Fibroblast of skin of left quadriceps (primary cell): ENCODE data around the gene CD44.

ENCODE experiments used
- DNase-seq, 2 experiments: peaks; one replicate each; pipeline ENCODE4 v3.0.0-alpha.2; 2013; ENCODE audit warnings: low read depth in 2 of 2

The CD44 gene

GRCh38 chr11:35177370-35177769 is 38.4 kb downstream of the CD44 start:
- DNase-seq = no peak

GRCh38 chr11:35178067-35178805 is 39.3 kb downstream of the CD44 start:
- DNase-seq = no peak

GRCh38 chr11:35178873-35179272 is 39.9 kb downstream of the CD44 start:
- no peak for DNase-seq

- DNase-seq = no peak
Measured at GRCh38 chr11:35179466-35180135, 40.6 kb downstream of the CD44 start.

- DNase-seq = no peak
Measured at GRCh38 chr11:35180317-35181233, 41.6 kb downstream of the CD44 start.

GRCh38 chr11:35182317-35182939 is 43.5 kb downstream of the CD44 start:
- no peak for DNase-seq

GRCh38 chr11:35183326-35183925 is 44.5 kb downstream of the CD44 start:
- no peak for DNase-seq

GRCh38 chr11:35185696-35186095 is 46.7 kb downstream of the CD44 start:
- no peak for DNase-seq

- DNase-seq = no peak
Measured at GRCh38 chr11:35187996-35188395, 49.0 kb downstream of the CD44 start.

- DNase-seq = no peak
Measured at GRCh38 chr11:35190804-35191348, 51.9 kb downstream of the CD44 start.

GRCh38 chr11:35192347-35192746 is 53.4 kb downstream of the CD44 start:
- DNase-seq = no peak

- DNase-seq = no peak
Measured at GRCh38 chr11:35193767-35194166, 54.8 kb downstream of the CD44 start.

GRCh38 chr11:35197292-35197691 is 58.3 kb downstream of the CD44 start:
- no peak for DNase-seq

GRCh38 chr11:35200811-35201341 is 61.9 kb downstream of the CD44 start:
- DNase-seq = no peak

- no peak for DNase-seq
Measured at GRCh38 chr11:35204614-35205013, 65.6 kb downstream of the CD44 start.

GRCh38 chr11:35206616-35207015 is 67.6 kb downstream of the CD44 start:
- DNase-seq = no peak

GRCh38 chr11:35207471-35208403 is 68.8 kb downstream of the CD44 start:
- no peak for DNase-seq

GRCh38 chr11:35208795-35209194 is 69.8 kb downstream of the CD44 start:
- DNase-seq = no peak

- no peak for DNase-seq
Measured at GRCh38 chr11:35210876-35211546, 72.0 kb downstream of the CD44 start.
